IPS-11a (cell line): ENCODE measurements around the gene MESP2.

ENCODE experiments used
- H3K4me3 ChIP-seq: one replicate; pipeline ENCODE4 v1.5.1; 2013; ENCODE audit warnings: low read depth, low read length, control low read depth

The MESP2 gene

DNA sequence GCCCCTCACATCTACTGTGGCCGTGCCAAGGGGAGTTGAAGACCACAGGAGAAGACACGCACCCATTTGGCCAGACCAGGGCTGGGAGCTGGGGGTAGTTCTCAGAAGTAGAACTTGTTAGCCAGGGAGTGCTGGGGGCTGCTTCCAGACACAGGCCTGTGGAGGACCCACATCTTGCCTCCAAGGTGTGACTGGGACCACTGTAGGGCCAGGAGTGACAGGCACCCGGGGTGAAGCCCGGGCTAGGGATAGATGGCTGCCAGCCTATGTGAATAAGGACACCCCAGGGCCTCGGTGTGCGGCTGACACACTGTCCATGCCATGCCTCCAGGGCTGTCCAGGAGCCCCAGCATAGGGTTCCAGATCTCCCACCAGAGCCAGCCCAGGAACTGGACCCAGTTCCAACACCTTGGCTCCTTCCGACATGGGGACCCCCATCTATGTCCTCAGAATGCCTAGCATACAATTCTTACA lies 36.8 kb downstream of the MESP2 start:
- H3K4me3 ChIP-seq: no peak overlapping the region

DNA sequence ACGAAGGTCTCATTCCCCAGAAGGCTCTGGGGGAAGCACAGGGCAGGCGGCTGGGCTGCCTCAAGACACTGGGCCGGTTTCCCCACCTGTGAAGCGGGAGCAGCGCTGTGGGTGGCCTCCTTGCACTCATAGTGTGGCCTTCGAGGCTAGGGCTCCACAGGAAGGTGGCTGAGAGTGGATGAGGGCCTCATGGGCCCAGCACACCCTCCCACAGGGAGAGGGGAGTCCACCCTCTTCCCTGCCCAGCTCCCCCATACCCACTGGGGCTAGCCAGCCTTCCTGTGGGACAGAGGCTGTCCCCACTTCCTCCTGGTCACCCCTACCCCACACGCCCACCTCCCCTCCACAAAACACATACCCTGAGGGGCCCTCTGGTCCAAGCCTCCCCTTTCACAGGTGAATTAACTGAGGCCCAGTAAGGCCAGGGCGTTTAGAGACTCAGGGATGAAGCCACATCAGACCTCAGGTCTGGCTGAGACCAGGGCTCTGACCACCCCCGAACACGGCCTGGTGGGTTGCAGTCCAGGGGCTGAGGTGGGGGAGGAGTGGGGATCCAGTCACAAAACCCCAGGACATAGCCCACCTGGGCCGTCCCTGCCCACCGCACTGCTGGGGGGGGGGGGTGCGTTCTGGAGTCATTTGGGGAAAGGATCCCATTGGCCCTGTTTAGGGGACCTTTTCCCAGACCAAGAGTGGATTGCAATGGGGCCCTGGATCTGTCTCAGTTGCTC lies 37.4 kb downstream of the MESP2 start:
- no peak overlapping the region for H3K4me3 ChIP-seq

DNA sequence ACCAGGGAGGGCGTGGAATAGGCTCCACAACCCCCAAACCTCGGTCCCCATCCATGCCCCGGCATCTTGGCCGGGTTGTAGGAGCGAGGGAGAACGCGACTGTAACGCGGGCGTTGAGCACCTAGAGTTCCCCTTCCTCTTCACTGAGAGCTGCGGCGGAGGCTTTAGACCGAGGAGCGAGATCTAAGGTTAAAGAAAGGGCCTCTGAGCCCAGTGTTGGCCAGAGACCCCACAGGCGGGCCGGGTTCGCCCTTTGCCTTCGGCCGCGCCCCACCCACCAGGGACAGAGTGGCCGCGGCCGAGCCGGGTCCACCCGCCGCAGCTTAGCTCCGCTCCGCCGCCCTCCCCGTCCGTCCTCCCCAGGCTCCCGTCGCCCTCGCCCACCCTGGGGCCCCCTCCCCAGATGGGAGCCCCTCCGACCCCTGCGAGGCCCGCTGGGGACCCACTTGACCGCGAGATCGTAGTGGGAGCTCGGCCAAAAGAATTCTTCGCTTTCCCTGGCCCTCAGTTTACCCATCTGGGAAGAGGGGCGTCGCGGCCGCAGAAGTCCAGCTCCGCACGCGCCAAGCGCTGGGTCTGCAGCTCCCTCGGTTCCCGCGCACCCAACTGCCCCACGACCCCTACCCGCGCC lies 38.1 kb downstream of the MESP2 start:
- H3K4me3 ChIP-seq: peak overlapping the region; percentile 13

DNA sequence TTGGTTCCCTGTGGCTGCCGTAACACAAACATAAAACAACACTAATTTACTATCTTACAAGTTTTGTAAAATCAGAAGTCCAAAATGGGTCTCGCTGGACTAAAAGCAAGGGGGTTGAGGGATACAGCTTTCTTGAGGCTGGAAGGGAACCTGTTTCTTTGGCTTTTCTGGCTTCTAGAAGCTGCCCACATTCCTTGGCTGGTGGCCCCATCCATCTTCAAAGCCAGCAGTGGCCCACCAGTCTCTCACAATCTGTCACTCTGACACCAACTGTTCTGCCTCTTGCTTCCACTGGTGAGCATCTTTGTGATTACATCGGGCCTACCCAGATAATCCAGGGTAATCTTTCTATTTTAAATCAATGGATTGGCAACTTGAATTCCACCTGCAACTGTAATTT lies 39.6 kb downstream of the MESP2 start:
- H3K4me3 ChIP-seq: no peak overlapping the region

DNA sequence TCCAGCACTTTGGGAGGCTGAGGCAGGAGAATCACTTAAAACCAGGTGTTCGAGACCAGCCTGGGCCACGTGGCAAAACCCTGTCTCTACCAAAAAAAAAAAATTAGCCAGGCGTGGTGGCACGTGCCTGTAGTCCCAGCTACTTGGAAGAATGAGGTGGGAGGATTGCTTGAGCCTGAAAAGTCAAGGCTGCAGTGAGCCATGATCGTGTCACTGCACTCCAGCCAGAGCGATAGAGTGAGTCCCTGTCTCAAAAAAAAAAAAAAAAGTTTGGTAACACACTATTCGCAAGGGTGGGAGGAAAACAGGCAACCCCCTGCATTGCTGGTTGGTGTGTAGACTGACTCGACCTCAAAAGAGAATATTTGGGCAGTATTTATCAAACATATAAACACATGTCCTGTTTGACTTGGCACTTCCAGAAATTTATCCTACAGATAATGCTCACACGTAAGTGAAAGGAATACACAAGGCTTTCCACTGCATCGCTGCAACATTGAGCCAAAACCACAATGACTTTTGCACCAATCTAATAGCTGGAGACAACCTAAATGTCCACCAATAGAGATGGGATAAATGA lies 41.7 kb downstream of the MESP2 start:
- no peak overlapping the region for H3K4me3 ChIP-seq

DNA sequence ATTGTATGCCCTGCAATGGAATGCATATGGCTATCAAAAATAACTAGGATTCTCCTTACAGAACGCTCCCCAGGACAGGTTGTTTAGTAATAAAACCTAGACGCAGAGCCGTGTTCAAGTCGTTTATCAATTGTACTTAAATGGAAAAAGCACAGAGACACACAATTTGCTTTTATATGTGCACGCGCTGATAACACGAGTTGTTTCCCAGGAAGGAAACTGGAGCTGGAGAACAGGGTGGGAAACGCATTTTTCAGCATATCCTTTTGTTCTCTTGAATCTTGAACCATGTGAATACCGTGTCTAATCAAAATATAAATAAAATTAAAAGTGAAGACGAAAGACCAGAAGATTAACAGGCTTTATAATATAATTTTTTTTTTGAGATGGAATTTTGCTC lies 42.2 kb downstream of the MESP2 start:
- no peak overlapping the region for H3K4me3 ChIP-seq

DNA sequence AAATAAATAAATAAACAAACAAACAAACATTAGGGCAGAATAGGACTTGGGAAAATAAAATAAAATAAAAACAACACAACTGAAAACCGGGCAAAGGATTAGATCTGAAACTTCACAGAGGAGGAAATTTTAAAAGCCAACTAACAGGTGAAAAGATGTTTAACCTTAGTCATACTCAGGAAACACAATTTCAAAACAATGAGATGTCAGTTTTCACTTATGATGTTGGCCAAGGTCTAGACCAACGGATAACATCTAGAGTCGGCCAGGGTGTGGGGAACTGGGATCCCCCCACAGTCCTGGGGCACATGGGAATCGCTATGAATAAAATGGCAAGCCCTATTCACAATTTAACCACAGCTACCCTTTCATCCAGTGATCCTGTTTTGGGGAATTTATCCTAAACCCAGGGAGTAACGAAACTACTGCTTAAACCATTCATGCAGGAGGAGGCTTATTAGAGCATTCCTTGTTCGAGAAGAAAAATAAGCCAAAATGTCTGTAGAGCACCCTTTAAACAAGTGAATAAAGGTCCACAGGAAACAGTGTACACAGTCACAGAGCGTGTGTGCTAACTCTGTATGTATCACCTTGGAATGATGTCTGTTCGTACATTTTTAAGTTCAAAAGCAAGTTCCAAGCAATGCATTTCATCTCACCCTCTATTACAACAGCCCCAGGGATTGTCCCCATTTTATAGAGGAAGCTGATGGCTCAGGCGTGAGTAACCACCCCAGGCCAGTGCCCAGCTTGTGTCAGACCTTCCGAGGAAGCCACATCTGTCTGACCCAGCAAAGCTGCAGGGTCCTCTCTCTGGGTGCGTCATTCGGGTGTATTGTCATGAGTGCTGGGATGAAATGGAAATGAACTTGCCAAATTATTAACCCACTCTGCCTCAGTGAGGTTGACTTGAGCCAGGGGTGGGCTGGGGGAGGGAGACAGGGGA lies 44.8 kb downstream of the MESP2 start:
- H3K4me3 ChIP-seq: no peak overlapping the region

DNA sequence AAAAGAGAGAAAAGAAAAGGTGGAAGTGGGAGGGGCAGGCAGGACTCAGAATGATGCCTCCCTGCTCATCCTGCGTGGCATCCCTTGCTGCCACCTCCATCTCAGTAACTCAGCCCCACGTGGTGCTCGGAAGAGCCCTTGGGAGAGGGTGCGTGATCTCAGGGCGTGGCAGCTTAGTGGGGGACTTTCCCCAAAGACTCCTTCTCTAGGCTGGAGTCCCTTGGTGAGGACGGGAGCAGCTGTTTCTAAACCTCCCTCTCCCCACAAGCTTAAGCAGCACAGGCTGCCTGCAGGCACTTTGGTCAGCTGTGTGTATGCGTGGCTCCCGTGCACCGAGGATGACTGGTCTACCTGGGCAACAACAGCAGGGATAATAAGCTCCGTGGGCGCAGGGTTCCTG lies 45.9 kb downstream of the MESP2 start:
- H3K4me3 ChIP-seq: no peak overlapping the region

DNA sequence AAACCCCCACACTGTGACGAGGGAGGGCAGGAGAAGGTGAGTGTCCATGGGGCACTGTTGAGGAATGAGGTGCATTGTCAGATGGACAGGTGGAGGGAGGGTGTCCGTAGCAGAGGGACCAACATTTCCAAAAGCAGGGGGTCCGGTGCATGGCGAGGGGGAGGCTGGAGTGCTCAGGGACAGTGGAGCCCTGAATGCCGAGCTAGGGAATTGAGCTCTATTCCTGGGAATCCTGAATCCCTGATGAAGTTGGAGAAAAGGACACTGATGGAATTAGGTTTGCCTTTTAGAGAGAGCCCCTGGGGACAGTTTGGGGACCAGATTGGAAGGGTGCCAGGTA lies 46.4 kb downstream of the MESP2 start:
- H3K4me3 ChIP-seq: no peak overlapping the region

DNA sequence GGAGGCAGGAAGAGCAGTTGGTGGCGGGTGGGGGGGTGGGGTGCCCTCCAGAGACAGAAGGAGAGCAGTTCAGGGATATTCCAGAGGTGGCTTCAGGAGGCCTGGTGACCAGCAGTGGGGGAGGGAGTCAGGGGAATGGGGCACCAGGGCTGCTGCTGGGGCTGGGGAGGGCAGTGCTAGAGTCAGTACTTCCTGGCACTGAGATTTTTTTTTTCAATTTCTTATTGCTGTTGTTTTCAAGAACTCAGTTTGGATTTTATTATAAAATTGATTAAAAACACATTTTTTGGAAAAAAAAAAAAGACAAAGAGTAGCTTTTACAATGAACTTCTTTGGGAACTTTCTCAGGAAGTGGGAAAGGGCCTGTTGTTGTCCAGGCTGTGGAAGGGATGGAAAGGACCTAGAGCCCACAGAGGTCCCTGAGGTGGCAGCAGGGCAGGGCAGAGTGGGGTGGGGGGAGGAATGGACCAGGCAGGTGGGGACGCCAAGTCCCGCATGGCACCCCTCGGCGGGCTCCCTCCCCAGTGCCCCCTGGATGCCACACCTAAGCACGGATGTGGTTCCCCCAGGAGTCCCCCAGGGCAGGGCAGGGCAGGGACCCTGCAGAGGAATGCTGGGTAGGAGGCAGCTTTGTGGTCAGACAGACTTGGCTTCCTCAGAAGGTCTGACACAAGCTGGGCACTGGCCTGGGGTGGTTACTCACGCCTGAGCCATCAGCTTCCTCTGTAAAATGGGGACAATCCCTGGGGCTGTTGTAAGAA lies 47.0 kb downstream of the MESP2 start:
- H3K4me3 ChIP-seq: no peak overlapping the region

DNA sequence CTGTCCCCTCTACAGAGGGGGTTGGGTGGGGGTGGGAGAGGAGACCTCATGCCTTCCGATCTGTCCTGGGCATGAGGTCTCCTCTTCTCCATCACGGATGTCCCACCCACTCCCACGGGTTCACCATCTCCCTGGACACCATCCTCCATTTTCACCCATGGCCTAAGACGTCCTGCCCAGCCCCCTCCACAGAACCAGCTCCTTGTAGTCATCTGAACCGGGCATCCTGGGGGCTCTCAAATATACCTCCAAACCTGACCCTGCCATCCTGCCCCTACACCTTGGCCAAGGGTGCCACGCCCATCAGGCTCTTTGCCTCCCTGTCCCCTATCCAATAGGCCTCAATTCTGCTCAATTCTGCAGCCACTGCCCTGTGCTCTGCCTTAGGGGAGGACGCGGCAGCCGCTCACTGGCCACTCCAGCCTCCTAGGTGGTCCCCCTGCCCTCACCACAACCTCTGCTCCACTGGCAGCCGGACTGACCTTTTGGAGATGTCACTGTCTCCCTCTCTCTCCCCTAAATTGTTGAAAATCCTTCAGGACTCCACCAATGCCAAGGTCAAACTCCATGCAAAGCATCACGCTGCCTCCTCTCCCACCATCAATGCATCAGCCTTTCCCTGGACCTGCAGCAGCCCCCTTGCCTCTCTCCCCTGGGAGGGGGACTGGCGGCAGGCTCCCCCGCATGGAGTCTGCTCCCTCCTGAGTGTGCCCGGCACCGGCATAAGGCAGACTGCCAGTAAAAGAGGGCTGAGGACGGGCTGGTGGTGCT lies 47.9 kb downstream of the MESP2 start:
- H3K4me3 ChIP-seq: no peak overlapping the region

DNA sequence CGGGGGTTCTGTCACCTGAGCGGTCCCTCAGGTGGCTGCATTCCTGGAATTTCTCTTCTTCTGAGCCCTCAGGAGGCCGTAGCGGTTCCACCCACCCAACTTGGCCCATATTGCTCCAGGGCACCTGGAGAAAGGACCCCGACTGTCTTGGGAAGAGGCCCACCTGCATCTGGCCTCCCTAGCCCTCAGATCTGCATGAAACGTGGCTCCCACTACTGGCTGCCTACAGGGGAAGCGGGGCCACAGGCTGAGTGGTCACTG lies 48.4 kb downstream of the MESP2 start:
- no peak overlapping the region for H3K4me3 ChIP-seq

DNA sequence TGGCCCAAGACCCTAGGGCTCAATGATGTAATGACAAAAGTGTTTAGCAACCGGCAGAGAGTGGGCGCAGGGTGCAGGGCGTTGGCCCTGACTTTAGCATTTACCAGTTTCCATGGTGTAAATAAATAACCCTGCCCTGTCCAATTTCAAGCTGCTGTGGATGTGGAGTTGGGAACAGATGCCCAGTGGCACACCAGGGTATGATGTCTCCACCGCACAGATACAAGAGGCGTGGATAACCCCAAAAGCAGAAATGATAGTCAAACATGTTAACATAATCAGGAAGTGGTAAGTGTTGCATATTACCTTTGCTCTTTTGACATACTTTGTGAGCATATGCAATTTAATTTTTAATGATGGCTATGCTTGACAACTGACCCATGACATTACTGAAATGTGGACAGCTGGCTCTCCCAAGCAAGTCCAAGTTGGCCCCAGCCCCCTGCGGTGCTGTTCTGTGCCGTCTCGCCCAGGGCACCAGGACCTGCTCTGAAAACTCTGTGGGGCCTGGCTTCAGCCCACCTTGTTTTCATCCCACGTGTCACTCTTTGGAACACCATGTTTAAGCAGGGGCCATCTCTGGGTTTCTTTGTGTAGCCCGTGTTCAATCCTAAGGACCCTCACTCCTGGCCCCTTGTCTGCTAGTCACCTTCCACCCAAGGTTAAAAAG lies 49.3 kb downstream of the MESP2 start:
- no peak overlapping the region for H3K4me3 ChIP-seq

DNA sequence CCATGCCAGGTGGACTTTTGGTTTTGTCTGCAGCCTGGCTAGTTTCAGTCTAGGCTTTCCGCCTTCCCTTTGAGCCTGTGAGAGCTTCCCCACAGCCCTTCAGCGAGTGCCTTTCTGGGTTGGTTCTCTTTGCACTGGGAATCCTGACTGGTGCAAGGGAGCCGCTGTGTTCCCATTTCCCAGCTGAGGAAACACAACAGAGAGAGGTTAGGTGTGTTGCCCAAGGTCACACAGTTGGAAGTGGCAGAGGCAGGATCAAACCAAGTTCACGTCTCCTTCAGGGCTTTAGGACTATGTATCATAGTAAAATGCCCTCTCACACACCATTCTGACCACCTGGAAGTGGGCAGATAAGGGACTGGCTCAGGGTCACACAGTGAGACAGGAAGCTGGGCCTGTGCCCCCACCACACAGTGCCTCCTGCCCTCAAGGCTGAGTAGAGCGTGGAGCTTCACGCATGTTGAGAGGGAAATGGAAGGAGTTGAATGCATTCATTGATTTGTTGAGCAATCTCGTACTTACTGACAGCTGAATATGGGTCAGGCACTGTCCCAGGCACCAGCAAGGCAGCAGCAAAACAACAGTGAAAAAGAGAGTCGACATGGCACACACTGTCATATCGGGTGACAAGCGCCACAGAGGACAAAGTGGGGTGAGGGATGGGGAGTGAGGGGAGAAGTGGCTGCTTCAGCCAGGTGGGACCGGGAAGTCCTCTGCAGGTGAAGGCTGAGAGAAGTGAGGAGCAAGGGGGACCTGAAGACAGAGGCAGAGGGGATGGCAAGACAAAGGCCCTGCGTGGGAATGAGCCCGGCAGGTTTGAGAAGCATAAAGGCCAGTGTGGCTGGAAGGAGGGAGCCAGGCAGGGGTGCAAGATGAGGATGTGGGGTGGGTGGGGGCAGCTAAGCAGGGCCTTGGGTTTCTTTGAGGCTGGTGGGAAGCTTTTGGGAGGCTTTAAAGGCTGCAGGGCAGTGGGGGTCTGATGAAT lies 50.8 kb downstream of the MESP2 start:
- H3K4me3 ChIP-seq: no peak overlapping the region

DNA sequence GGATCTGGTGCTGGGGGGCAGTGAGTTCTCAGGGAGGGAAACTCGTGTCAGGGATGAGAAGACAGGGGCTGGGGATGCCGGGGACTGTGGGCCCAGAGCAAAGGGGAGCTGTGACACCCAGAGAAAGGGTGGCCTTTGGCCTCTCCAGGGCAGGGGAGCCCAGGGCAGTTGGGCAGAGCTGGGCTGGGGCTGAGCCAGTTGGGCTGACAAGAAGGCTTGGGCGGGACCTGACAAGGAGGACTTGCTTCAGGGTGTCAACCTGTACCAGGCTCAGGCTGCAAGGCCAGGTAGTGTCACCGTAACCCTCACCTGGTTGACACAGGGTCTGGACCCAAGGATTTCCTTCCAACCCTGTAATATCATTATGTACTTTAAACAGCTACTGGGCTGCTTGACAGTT lies 51.7 kb downstream of the MESP2 start:
- H3K4me3 ChIP-seq: no peak overlapping the region
